GM06990 (cell line): ENCODE data around the gene MRM3.
"Not testable (repeated sequence)": the region's sequence is repeated elsewhere in the genome, so short reads cannot be mapped to it uniquely, and the experiment has no call there.

Experiments
- DNase-seq: peaks from one replicate; pipeline ENCODE4 v3.0.0-alpha.2; 2011; ENCODE audit not compliant: insufficient read length; ENCODE audit errors: extremely low read depth
- H3K27me3 ChIP-seq: replicated peaks from 2 replicates; pipeline ENCODE4 v1.6.0; 2011; ENCODE audit warnings: low read length; ENCODE audit not compliant: control insufficient read depth, insufficient read depth
- H3K36me3 ChIP-seq: 2 replicates; pipeline ENCODE4 v1.5.1; 2011; ENCODE audit warnings: low read length; ENCODE audit not compliant: control insufficient read depth, insufficient read depth
- H3K4me3 ChIP-seq: replicated peaks from 2 replicates; pipeline ENCODE4 v1.5.1; 2011; ENCODE audit warnings: low read depth, mild to moderate bottlenecking, control low read depth, low read length
- TF ChIP-seq, protein P1 (sequence below): IDR thresholded peaks from 2 replicates; pipeline ENCODE4 v1.5.1; 2011; ENCODE audit warnings: low read length, control low read depth, mild to moderate bottlenecking, inconsistent platforms; ENCODE audit not compliant: insufficient read depth, poor library complexity, severe bottlenecking

The MRM3 gene

DNA sequence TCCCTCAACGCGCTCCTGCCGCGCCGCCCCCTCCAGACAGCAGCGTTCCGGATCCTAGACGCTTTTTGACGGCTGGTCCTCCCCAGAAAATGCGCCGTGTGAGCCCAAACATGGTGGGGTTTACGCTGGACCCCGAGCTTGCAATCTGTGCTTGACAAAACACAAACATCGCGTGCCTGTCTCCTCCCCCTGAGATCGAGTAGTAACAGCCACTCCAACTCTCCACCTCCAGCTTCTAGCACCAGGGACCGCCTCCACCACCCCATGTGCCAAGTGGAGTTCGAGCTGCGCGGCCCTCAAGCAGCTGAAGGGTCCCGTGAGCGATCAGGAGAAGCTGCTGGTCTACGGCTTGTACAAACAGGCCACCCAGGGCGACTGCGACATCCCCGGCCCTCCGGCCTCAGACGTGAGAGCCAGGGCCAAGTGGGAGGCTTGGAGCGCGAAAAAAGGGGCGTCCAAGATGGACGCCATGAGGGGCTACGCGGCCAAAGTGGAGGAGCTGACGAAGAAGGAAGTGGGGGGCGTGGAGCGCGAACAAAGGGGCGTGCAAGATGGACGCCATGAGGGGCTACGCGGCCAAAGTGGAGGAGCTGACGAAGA, 29.4 kb upstream of the MRM3 start:
- TF ChIP-seq, protein P1, sequence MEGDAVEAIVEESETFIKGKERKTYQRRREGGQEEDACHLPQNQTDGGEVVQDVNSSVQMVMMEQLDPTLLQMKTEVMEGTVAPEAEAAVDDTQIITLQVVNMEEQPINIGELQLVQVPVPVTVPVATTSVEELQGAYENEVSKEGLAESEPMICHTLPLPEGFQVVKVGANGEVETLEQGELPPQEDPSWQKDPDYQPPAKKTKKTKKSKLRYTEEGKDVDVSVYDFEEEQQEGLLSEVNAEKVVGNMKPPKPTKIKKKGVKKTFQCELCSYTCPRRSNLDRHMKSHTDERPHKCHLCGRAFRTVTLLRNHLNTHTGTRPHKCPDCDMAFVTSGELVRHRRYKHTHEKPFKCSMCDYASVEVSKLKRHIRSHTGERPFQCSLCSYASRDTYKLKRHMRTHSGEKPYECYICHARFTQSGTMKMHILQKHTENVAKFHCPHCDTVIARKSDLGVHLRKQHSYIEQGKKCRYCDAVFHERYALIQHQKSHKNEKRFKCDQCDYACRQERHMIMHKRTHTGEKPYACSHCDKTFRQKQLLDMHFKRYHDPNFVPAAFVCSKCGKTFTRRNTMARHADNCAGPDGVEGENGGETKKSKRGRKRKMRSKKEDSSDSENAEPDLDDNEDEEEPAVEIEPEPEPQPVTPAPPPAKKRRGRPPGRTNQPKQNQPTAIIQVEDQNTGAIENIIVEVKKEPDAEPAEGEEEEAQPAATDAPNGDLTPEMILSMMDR: no peak
- Histone ChIP-seq H3K27me3 (no peaks in the 10 kb centered on the region), H3K36me3 (peaks cover 10% of the 10 kb centered on the region), H3K4me3 (peak overlapping the region; percentile 69)
- no peak for DNase-seq

DNA sequence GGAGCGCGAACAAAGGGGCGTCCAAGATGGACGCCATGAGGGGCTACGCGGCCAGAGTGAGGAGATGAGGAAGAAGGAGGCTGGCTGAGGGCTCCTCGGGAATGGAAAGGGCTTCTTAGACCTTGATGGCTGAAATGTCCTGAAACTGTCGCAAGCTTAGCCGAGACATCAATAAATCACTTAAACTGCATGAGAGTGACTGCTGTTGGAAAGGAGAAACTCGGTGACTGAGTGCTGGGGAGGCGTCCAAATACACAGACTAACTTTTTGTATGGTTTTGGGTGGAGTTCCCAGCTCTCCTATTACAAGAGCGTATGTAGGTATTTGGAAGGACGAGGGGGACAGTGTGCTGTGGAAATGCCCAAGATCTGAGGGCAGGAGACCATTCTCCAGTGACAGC, 28.7 kb upstream of the MRM3 start:
- TF ChIP-seq, protein P1: no peak
- H3K36me3 ChIP-seq: peaks cover 6% of the 10 kb centered on the region
- no peak overlapping the region for H3K4me3 ChIP-seq
- DNase-seq: no peak
- H3K27me3 ChIP-seq: no peaks in the 10 kb centered on the region

DNA sequence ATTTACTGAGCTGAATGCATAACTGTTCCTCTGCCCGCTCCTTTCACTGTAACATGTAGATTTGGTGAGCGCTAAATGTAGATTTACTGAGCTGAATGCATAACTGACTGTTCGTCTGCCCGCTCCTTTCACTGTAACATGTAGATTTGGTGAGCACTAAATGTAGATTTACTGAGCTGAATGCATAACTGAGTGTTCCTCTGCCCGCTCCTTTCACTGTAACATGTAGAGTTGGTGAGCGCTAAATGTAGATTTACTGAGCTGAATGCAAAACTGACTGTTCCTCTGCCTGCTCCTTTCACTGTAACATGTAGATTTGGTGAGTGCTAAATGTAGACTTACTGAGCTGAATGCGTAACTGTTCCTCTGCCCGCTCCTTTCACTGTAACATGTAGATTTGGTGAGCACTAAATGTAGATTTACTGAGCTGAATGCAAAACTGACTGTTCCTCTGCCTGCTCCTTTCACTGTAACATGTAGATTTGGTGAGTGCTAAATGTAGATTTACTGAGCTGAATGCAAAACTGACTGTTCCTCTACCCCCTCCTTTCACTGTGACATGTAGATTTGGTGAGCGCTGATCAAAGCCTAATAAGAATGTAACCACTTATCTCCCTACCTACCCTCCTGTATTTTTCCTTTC, 26.7 kb upstream of the MRM3 start:
- H3K27me3 ChIP-seq, H3K36me3 ChIP-seq, DNase-seq, H3K4me3 ChIP-seq: not testable (repeated sequence)

DNA sequence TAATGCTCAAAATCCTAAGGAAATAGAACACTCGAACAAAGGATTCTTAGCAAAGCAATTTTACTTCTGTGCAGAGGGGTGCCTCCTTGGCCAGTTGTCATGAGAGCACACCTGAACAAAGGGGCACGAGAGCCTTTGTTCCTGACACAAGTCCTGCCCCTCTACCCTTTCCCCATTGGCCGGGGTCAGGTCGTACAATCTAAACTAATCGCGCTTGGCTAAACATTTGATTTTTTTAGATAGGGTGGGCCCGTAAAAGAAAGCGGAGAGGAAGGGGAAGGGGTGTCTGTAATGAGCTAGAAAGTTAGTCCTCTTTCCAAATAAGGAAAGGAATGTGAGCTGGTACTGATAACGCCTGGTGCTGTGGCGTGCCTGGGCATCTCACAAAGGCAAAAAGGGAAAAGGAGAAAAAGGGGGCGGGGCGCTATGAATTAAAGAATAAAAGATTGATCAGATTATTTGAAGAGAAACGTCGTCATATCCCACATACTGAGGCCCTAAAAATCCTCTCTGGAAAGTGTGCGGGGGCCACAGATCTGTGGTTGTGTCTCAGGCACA, 26.1 kb upstream of the MRM3 start:
- DNase-seq, H3K27me3 ChIP-seq, H3K4me3 ChIP-seq, H3K36me3 ChIP-seq: not testable (repeated sequence)

DNA sequence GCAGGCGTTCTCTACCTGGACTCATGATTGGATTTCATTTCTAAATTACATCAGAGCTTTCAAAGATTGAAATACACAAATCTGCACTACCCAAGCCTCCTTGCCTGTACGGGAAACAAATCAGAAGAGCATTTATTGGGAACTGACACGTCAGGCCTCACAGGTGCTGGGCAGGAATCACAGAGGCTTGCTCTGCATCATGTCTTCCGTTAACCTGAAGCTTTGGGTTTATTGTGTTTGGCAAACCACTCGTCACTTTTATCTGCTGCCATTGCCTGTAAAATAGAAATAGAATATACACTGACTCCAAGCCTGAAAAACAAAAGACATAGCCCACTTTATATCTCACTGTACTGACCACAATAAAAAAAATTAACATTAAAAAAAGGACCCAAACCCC, 22.2 kb upstream of the MRM3 start:
- H3K27me3 ChIP-seq: no peaks in the 10 kb centered on the region
- peaks cover 7% of the 10 kb centered on the region for H3K36me3 ChIP-seq

DNA sequence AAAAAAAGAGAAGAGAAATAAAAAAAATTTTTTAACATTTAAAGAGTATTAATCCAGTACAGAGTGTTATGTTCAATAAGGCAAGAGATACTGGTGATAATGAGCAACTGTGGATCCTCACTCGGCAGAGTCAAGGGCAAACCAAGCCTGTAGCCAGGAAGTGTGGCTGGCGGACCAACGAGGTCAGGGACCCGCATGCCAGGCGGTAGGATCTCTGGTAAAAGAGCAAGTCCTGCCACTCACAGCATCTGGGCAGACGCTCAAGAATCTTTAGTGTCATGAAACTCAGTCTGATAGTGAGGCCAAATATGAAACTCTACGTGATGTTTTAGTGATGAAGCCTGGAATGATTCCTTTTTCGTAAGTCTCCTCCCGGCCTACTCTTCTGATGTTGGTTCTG, 21.8 kb upstream of the MRM3 start:
- Histone ChIP-seq H3K36me3 (peaks cover 7% of the 10 kb centered on the region), H3K27me3 (no peaks in the 10 kb centered on the region), H3K4me3 (no peak overlapping the region)
- DNase-seq: no peak
- TF ChIP-seq, protein P1: no peak

More for the DNA sequence above, 22.2 kb upstream of the MRM3 start:
- no peak overlapping the region for H3K4me3 ChIP-seq
- TF ChIP-seq, protein P1: no peak
- no peak for DNase-seq
